K562 (cell line): ENCODE data around the gene LCN1. TPM values are rescaled to one million over a fixed set of nuclear protein-coding genes. Genes with fewer than 3 reads are reported as not detected.
A peak's percentile ranks its signal among the peaks of the same experiment; 100 is the strongest.

Experiments used
- ARID4B ChIP-seq: sonication (generic); formaldehyde crosslinking; IDR thresholded peaks from 2 replicates; pipeline ENCODE4 v1.8.0; 2022; ENCODE audit warnings: mild to moderate bottlenecking, missing genetic modification reagents
- CBX2 ChIP-seq: fragments of 200-600 bp; sonication (generic); IDR thresholded peaks from one replicate; pipeline ENCODE4 v1.6.1; 2012; ENCODE audit warnings: mild to moderate bottlenecking, low read length, inconsistent platforms; ENCODE audit not compliant: insufficient read depth, poor library complexity, severe bottlenecking
- FIP1L1 ChIP-seq: fragments of 200-400 bp; formaldehyde crosslinking; IDR thresholded peaks from 2 replicates; pipeline ENCODE4 v1.6.1; 2018; ENCODE audit warnings: mild to moderate bottlenecking, low read depth, low read length; ENCODE audit not compliant: poor library complexity, severe bottlenecking
- GABPB1 ChIP-seq: sonication (generic); formaldehyde crosslinking; IDR thresholded peaks from 2 replicates; pipeline ENCODE4 v1.8.0; 2022; ENCODE audit warnings: mild to moderate bottlenecking, missing genetic modification reagents
- HDGF ChIP-seq: fragments of 450-650 bp; IDR thresholded peaks from 2 replicates; pipeline ENCODE4 v1.6.1; 2016
- JUNB ChIP-seq: fragments of 450-650 bp; formaldehyde crosslinking; conservative IDR thresholded peaks from 2 replicates; pipeline ENCODE4 v1.4.0; 2020; ENCODE audit warnings: mild to moderate bottlenecking
- KLF10 ChIP-seq: fragments of 250-450 bp; sonication (Bioruptor Pico); IDR thresholded peaks from 2 replicates; pipeline ENCODE4 v1.6.1; 2021; ENCODE audit warnings: matching md5 sums
- MYBL2 ChIP-seq, 2 experiments: fragments of 450-650 bp in 1 of 2; sonication (generic) in 1 of 2; formaldehyde crosslinking in 1 of 2; IDR thresholded peaks; 2 replicates each; pipeline versions ENCODE4 v1.6.1 to v1.8.1; 2017 to 2022; ENCODE audit warnings: borderline replicate concordance in 1 of 2, inconsistent platforms in 1 of 2, low read depth in 1 of 2, mild to moderate bottlenecking in 1 of 2, missing genetic modification reagents in 1 of 2, moderate library complexity in 1 of 2
- NEUROD1 ChIP-seq: fragments of 150-350 bp; IDR thresholded peaks from 2 replicates; pipeline ENCODE4 v1.6.1; 2014; ENCODE audit warnings: borderline replicate concordance, low read length, low read depth; ENCODE audit not compliant: partially characterized antibody
- OTX1 ChIP-seq: fragments of 450-650 bp; formaldehyde crosslinking; IDR thresholded peaks from 2 replicates; pipeline ENCODE4 v1.4.0; 2022; ENCODE audit warnings: mild to moderate bottlenecking
- PHF8 ChIP-seq: fragments of 200-600 bp; sonication (generic); IDR thresholded peaks from 2 replicates; pipeline ENCODE4 v1.6.1; 2012; ENCODE audit warnings: mixed run types, mild to moderate bottlenecking, inconsistent platforms, low read length, moderate library complexity, borderline replicate concordance
- RAD51 ChIP-seq: fragments of 450-650 bp; IDR thresholded peaks from 2 replicates; pipeline ENCODE4 v1.7.1; 2016; ENCODE audit warnings: low read depth, mild to moderate bottlenecking, borderline replicate concordance
- RCOR1 ChIP-seq, 2 experiments: IDR thresholded peaks; 2 replicates each; pipeline ENCODE4 v1.6.1; 2012; ENCODE audit warnings: low read depth in 2 of 2, low read length in 2 of 2, borderline replicate concordance in 1 of 2, improper control_type of control experiment in 1 of 2
- RFX1 ChIP-seq: fragments of 450-650 bp; IDR thresholded peaks from 2 replicates; pipeline ENCODE4 v1.6.1; 2016; ENCODE audit warnings: mild to moderate bottlenecking, moderate library complexity
- RFX5 ChIP-seq: IDR thresholded peaks from 2 replicates; pipeline ENCODE4 v1.6.1; 2011; ENCODE audit warnings: low read depth, mild to moderate bottlenecking, improper control_type of control experiment, low read length
- RFX7 ChIP-seq: fragments of 250-450 bp; sonication (Bioruptor Pico); IDR thresholded peaks from 2 replicates; pipeline ENCODE4 v1.5.1; 2021; ENCODE audit warnings: mild to moderate bottlenecking
- RNF2 ChIP-seq: sonication (generic); IDR thresholded peaks from 2 replicates; pipeline ENCODE4 v1.6.1; 2016
- SP2 ChIP-seq: IDR thresholded peaks from 2 replicates; pipeline ENCODE4 v1.6.1; 2011; ENCODE audit warnings: mild to moderate bottlenecking, low read depth, low read length, moderate library complexity; ENCODE audit not compliant: poor library complexity, severe bottlenecking; ENCODE audit errors: extremely low read depth
- SREBF1 ChIP-seq: fragments of 150-350 bp; IDR thresholded peaks from 2 replicates; pipeline ENCODE4 v1.6.1; 2014; ENCODE audit warnings: antibody characterized with exemption, low read depth, low read length, borderline replicate concordance
- TAF15 ChIP-seq: fragments of 200-400 bp; formaldehyde crosslinking; IDR thresholded peaks from 2 replicates; pipeline ENCODE4 v1.6.1; 2017; ENCODE audit warnings: mild to moderate bottlenecking, low read depth, low read length, moderate library complexity
- polyA plus RNA-seq, 8 experiments: library from polyadenylated mRNA; depleted of rRNA in 4 of 8; stranded (reverse) in 5 of 8; unstranded in 3 of 8; fragments of >200 nt; fragmentation: Nextera tagmentation in 2 of 8; fragmentation: Illumina TruSeq in 1 of 8; extraction: Ambion mirVana in 2 of 8; extraction: Trizol in 1 of 8; gene quantifications; 2 replicates each; pipeline versions ENCODE4 v1.2.1 to v1.2.3, GENCODE V29; 2011 to 2014; ENCODE audit warnings: inconsistent platforms in 1 of 8, missing spikeins in 1 of 8
- total RNA-seq, 7 experiments: library from RNA; depleted of rRNA in 6 of 7; stranded (reverse); fragments of >200 nt in 6 of 7; fragmentation: Illumina TruSeq in 2 of 7; extraction: Trizol in 2 of 7; gene quantifications; 2 replicates each; pipeline versions ENCODE4 v1.2.1 to v1.2.3, GENCODE V29; 2011 to 2021; ENCODE audit warnings: low replicate concordance in 1 of 7
- TF ChIP-seq, protein P1 (sequence below): sonication (generic); formaldehyde crosslinking; IDR thresholded peaks from 2 replicates; pipeline ENCODE4 v1.8.0; 2022; ENCODE audit warnings: mild to moderate bottlenecking, missing genetic modification reagents
- TF ChIP-seq, protein P2 (sequence below): fragments of 450-650 bp; formaldehyde crosslinking; IDR thresholded peaks from 2 replicates; pipeline ENCODE4 v1.4.0; 2020; ENCODE audit warnings: mild to moderate bottlenecking, moderate library complexity

The LCN1 gene
- total and polyA plus RNA-seq, 9 of the 15 experiments (the other 6 are each of a cell fraction or from before 2014, with no cell fraction given), result not detected

GRCh38 chr9:135499326-135500070, 21.7 kb upstream of the LCN1 start (continued):
- peak; percentile 97 for TF ChIP-seq RFX1
- no peak for TF ChIP-seq PHF8
- no peak for TF ChIP-seq CBX2
- TF ChIP-seq RFX5, result no peak
- no peak for TF ChIP-seq HDGF
- peak; percentile 59 for TF ChIP-seq RNF2
- no peak for TF ChIP-seq KLF10
- TF ChIP-seq MYBL2 (IDR thresholded peaks at IDR 0.05; ENCODE audit: low read depth), result no peak
- TF ChIP-seq MYBL2 (CRISPR knock-in tag; IDR thresholded peaks at IDR 0.05; ENCODE audit: borderline replicate concordance), result no peak
- TF ChIP-seq FIP1L1, result no peak
- TF ChIP-seq ARID4B (CRISPR knock-in tag), result peak; percentile 99
- no peak for TF ChIP-seq OTX1 (CRISPR knock-in tag)
- no peak for TF ChIP-seq RCOR1 (IDR thresholded peaks at IDR 0.05; ENCODE audit: borderline replicate concordance in 1 of 2, low read depth in 2 of 2, low read length in 2 of 2)
- TF ChIP-seq, protein P1, sequence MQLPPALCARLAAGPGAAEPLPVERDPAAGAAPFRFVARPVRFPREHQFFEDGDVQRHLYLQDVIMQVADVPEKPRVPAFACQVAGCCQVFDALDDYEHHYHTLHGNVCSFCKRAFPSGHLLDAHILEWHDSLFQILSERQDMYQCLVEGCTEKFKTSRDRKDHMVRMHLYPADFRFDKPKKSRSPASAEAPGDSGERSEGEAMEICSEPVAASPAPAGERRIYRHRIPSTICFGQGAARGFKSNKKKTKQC, result peak; percentile 26; the same call in 1 of the 2 replicates
- TF ChIP-seq JUNB (CRISPR knock-in tag), result no peak
- no peak for TF ChIP-seq SP2
- peak; percentile 86 for TF ChIP-seq NEUROD1
- TF ChIP-seq GABPB1 (CRISPR knock-in tag), result 0 out of 2 replicates have a peak, but pooled peaks have one; percentile 49
- TF ChIP-seq TAF15, result no peak
- TF ChIP-seq RAD51, result peak; percentile 99
- TF ChIP-seq, protein P2, sequence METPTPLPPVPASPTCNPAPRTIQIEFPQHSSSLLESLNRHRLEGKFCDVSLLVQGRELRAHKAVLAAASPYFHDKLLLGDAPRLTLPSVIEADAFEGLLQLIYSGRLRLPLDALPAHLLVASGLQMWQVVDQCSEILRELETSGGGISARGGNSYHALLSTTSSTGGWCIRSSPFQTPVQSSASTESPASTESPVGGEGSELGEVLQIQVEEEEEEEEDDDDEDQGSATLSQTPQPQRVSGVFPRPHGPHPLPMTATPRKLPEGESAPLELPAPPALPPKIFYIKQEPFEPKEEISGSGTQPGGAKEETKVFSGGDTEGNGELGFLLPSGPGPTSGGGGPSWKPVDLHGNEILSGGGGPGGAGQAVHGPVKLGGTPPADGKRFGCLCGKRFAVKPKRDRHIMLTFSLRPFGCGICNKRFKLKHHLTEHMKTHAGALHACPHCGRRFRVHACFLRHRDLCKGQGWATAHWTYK (CRISPR knock-in tag), result 0 out of 2 replicates have a peak, but pooled peaks have one; percentile 13
- no peak for TF ChIP-seq RFX7 (CRISPR knock-in tag)
- TF ChIP-seq SREBF1, result 0 out of 2 replicates have a peak, but pooled peaks have one; percentile 25
